Measurements from ENCODE around the gene PSTPIP1.

The PSTPIP1 gene

GRCh38 chr15:77028451-77029165 is 33.7 kb downstream of the PSTPIP1 start:
- DNase-seq (ENCODE audit: low read depth): no peak
- TF ChIP-seq CTCF (IDR thresholded peaks at IDR 0.05; ENCODE audit: low read depth, low read length, missing control alignments): no peak

GRCh38 chr15:77029166-77030047 is 34.5 kb downstream of the PSTPIP1 start:
- no peak for DNase-seq (ENCODE audit: low read depth)

More at GRCh38 chr15:77028451-77029165, 33.7 kb downstream of the PSTPIP1 start:
- no peak overlapping the region for H3K4me3 ChIP-seq (ENCODE audit: low read depth, low read length)

GRCh38 chr15:77030048-77030927 is 35.4 kb downstream of the PSTPIP1 start:
- H3K4me3 ChIP-seq (ENCODE audit: low read depth, low read length): no peak overlapping the region
- no peak for TF ChIP-seq CTCF (IDR thresholded peaks at IDR 0.05; ENCODE audit: low read depth, low read length, missing control alignments)
- DNase-seq (ENCODE audit: low read depth): no peak

More at GRCh38 chr15:77029166-77030047, 34.5 kb downstream of the PSTPIP1 start:
- H3K4me3 ChIP-seq (ENCODE audit: low read depth, low read length): no peak overlapping the region
- no peak for TF ChIP-seq CTCF (IDR thresholded peaks at IDR 0.05; ENCODE audit: low read depth, low read length, missing control alignments)

GRCh38 chr15:77030928-77031375 is 36.0 kb downstream of the PSTPIP1 start:
- no peak for TF ChIP-seq CTCF (IDR thresholded peaks at IDR 0.05; ENCODE audit: low read depth, low read length, missing control alignments)
- H3K4me3 ChIP-seq (ENCODE audit: low read depth, low read length): no peak overlapping the region
- DNase-seq (ENCODE audit: low read depth): no peak

- DNase-seq (ENCODE audit: low read depth): no peak
- TF ChIP-seq CTCF (IDR thresholded peaks at IDR 0.05; ENCODE audit: low read depth, low read length, missing control alignments): peak; percentile 27
- no peak overlapping the region for H3K4me3 ChIP-seq (ENCODE audit: low read depth, low read length)
Measured at GRCh38 chr15:77031376-77032050, 36.6 kb downstream of the PSTPIP1 start.

GRCh38 chr15:77032052-77032646 is 37.2 kb downstream of the PSTPIP1 start:
- TF ChIP-seq CTCF (IDR thresholded peaks at IDR 0.05; ENCODE audit: low read depth, low read length, missing control alignments): no peak
- H3K4me3 ChIP-seq (ENCODE audit: low read depth, low read length): no peak overlapping the region
- DNase-seq (ENCODE audit: low read depth): no peak

Measured in GM12864 (cell line).